Stimulated activated CD4-positive, alpha-beta T cell treated with anti-CD3 and anti-CD28 coated beads, TNF-alpha, amount 100 ng/mL, for 24 hours (primary cell): ENCODE measurements around the gene HSPH1.
"Not testable (repeated sequence)": the region's sequence is repeated elsewhere in the genome, so short reads cannot be mapped to it uniquely, and the experiment has no call there.

ENCODE experiments used
- DNase-seq, 3 experiments: peaks; one replicate each; pipeline ENCODE4 v3.0.0-alpha.2; 2020; ENCODE audit warnings: low read depth in 3 of 3

HSPH1 gene

DNA sequence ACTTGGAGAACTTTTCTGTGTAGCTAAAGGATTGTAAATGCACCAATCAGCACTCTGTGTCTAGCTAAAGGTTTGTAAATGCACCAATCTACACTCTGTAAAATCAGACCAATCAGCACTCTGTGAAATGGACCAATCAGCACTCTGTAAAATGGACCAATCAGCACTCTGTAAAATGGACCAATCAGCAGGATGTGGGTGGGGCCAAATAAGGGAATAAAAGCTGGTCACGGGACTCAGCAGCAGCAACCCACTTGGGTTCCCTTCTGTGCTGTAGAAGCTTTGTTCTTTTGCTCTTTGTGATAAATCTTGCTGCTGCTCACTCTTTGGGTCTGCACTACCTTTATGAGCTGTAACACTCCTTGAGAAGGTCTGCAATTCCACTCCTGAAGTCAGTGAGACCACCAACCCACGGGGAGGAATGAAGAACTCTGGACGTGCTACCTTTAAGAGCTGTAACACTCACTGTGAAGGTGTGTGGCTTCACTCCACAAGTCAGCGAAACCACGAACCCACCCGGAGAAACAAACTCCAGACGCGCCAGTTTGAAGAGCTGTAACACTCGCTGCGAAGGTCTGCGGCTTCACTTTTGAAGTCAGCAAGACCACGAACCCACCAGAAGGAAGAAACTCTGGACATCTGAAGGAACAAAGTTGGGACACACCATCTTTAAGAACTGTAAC lies 16.2 kb upstream of the HSPH1 start:
- not testable (repeated sequence) for DNase-seq

DNA sequence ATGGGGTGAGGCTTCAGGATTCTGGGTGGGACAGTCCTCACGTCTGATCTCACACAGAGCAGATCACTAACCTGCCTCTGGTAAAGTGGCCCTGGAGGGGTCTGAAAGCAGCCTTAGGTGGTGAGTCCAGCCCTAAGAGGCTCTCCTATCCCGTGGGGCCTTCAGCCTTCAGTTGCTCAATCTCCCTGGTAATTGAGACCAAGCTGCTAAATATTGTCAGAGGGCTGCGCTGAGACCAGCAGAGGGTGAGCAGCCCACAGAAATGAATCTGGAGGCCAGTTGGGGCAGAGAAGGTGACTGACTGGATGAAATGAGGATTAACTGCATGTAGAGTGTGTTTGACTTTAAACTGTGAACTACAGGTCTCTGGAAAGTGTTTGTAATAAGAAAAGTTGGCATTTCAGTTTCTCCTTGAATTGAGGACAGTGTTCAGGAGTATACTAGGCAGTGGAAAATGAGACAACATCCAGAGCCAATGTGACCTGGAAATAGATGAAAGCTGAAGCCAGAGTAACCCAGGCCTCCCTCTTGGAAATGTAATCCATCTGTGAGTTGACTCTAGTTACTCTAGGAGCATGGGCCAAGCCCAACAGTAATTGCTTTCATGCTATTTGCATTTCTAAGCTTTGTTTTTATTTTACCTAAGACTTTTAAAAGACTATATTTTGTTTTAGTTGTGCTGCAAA lies 14.3 kb upstream of the HSPH1 start:
- DNase-seq: no peak

DNA sequence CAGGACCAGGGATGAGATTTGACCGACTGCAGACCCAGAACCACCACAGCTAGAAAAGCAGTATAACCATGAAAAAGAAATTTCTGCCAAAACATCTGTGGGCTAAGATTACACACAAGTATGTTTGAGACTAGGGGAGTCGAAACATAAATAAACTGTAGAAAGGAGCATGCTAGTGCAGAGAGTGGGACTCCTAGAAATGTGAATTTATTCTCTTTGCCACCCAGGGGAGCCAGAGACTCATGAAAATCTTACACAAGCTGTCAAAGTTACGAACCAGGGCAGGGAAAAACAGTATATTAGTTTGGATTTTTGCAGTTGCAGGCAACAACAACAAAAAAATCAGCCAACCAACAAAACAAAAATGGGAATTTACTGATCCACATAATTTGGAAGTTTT lies 12.3 kb upstream of the HSPH1 start:
- no peak for DNase-seq

DNA sequence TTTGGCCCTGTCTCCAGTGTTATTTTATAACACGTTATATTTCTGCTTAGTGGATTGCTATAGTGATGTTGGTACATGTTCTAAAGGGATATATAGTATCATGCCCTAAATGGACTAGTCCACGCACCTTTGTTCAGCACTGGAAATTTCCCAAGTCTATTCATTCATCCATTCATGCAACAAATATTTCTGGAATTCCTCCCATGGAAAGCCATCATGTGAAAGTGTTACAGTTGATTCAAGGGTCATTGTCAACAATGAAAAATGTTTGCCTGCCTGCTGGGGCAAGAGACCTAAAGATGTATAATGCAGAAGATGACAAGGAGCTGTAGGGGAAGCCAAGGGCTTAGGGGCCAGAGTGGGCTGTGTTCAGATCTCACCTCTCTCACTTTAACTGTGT lies 10.8 kb upstream of the HSPH1 start:
- no peak for DNase-seq

DNA sequence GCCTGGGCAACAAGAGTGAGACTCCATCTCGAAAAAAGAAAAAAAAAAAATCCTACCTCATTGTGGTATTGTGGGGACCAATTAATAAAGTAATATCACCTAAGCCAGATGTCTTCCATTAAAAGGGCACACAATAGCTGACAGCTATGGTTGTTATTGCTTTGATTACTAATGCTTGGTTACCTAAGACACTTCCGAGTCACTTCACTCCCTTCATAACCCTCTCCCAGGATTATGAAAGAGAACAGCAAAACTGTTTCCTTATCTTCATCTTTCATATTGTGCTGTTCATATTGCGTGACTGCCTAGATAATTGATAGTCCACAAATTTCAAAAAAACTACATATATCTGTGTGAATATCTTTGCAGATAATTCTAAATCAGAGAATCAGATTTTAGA lies 10.3 kb upstream of the HSPH1 start:
- DNase-seq: no peak

DNA sequence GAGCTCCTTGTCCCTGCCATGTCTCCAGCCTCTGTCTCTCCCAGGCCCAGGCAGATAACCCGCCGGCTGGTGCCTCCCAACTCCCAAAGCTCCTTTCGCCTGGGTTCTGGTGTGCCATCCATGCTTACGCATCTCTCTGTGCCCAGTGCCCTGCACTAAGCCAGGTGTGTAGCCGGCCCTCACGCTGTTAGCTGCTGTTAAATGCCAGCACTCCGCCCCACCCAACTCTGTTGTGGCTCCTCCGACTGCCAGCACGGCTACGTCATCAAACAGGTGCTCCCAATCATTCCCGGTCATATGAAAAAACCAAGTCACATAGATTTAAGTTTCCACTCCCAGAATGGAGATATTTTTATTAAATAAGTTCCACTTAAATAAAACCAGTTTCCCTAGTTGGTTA lies 7.0 kb upstream of the HSPH1 start:
- no peak for DNase-seq

DNA sequence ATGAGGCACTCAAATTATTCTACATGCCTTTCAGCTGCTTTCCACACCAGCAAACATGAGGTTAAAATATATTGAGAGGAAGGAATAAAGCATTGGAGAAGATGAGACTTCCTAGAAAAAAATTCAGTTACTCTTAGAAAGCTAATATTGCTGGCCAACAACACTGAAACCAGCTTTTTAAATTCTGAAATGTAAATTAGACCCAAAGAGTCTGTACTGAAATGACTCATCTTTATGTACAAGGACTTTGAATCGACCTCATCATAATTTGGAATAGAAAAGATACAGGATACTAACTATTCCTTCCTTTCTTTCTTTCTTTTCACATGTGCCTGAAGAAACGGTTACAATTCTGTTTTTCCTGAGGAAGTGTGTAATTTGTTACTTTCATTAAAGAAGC lies 6.5 kb upstream of the HSPH1 start:
- no peak for DNase-seq

DNA sequence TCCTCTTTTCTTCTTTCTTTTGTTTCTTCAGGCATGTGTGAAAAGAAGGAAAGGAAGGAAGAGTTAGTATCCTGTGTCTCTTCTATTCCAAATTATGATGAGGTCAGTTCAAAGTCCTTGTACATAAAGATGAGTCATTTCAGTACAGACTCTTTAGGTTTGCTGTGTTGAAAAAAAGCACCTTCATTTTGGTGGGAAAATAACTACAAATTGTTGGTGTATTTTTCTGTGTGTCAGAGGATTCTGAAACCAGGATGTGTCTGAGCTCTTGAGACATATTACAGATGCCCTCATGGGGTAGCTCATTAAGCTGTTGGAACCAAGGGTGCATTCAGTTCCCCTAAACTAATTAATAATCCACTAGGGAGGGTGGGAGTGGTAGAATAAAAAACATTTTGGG lies 5.8 kb upstream of the HSPH1 start:
- no peak for DNase-seq

DNA sequence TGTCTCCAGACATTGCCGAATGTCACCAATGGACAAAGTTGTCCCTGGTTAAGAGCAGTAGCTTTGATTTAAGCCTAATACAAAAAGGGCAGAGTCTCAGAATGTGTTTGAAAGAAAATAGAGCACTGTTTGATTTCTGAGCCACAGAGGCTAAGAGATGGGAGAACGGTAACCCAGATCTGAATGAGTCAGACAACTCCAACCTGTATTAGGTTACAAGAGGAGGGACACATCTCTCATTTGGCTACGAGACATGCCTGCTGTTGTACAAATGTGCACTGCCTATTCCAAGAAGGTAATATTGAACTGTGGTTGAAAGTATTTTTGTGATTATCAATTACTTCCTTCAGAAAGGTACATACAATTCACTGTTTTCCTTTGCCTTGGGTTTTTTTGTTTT lies 4.9 kb upstream of the HSPH1 start:
- no peak for DNase-seq

DNA sequence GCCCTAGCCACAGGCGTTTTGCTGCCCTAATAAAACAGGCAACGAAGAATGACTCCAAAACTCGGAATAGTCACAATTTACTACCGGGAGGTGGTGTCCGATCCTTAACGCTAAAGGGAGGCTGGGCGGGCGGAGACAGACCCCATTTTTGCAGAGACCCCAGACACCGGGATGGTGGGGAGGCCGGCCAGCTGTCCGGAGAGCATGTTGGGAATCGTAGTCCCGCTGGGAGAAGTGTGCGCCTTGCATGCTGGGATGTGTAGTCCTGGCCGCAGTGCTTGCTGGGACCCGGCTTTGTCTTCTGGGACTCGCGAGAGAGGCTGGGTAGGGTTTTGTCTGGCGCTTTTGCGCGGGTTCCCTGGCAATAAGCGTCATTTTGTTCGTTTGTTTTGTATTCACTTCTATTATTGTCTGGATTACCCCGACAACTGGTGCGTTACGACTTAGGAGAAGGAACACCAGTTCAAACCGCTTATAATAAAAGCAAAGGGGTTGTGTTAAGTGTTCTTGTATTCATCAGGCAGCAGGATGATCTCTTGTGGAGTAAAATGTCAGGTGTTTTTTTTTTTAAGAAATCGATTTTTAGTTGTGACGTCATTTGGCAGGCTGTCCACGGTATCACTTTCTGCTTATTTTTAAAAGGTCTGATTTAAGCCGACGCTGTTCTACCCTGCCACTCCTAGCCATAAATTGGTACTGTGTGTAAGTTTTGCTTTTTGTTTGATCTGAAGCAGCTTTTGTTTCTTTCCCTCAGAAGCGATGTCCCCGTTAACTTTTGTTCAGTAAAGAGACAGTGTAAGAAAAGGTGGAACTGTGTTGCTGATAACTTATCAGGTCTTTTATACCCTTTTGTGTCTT lies 676 bp upstream of the HSPH1 start:
- DNase-seq: peak; percentile 86 to 93 (median 91)

DNA sequence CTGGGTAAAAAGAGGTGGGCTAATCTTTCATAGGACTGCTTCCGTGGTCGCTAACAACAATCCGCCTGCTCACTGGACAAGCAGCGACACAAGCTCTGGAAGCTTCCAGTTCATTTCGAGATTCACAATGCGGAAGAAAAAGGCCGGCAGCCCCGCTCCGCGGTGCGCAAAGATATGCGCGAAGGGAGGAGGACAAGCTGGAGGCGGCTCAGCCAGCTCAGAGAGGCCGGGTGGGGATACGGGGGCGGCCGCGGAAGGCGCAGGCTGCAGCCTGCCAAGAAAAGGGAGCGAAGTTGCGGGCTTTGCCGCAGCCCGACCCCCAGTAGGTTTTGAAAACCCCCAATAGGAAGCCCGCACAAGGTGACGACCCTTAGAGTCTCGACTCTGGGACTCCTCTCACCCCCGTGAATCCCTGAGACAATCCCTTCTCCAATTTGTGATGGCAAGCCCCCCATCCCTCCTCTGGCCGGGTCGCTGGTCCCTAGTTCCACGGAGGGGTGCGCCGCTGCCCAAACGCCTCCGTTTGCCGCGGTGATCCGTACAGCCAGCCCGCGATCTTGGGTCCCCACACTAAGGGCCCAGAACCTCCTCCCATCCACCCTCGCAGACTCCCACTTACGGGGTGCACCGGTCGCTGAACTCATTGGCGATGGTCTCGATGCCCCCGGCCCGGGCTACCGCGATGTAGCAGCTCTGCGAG lies 697 bp downstream of the HSPH1 start:
- DNase-seq: peak; percentile 36 to 58 (median 38)

DNA sequence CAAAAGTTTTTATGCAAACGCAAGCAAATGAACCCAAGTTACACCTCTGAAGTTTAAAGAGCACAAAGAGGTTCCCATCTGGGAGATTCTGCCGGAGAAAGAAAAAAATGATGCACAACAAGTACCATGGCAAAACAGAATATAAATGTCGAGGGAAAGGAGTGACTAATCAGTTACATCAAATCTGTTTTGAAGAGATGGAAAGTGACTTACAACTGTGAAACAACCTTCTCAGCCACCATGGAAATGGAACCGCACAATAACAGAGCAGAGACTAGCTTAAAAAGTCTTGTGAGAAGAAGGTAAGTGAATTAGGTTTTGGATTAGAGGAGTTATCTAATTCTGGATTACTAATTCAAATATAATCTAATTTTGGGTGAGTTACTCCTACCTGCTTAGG lies 2.4 kb downstream of the HSPH1 start:
- DNase-seq: no peak

DNA sequence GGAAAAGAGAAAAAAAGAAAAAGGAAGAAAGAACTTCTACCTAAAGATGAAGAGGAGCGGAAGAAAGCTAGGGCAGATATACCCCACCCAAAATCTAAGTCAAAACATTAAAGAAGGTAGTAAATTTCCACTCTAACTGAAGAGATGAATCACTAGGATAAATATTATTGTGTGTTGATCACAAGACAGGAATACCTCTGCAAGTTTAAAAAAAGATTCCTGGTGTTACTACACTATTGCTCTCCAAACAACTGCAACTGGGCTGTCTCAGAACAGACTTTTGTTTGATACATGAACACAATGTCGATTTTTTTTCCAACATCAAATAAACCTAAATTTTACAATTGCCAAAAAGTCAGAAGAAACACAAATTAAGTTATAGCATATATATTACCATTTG lies 6.8 kb downstream of the HSPH1 start:
- no peak for DNase-seq

DNA sequence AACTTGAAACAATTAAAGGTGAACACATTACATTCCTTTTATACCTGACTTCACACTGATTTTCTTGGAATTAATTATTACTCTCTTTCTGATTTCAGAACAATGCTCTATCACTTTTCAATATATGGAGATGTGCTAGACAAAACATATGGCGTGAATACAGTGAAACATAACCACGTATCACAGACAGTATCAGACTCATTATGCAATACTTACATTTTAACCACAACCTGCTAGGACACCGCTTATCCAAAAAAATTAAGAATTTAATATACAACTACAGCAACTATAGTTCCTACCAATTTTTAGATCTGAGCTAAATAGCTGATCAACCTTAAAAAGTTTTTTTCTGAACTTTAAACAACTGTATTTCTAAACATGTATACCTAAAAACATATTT lies 9.9 kb downstream of the HSPH1 start:
- DNase-seq: no peak

DNA sequence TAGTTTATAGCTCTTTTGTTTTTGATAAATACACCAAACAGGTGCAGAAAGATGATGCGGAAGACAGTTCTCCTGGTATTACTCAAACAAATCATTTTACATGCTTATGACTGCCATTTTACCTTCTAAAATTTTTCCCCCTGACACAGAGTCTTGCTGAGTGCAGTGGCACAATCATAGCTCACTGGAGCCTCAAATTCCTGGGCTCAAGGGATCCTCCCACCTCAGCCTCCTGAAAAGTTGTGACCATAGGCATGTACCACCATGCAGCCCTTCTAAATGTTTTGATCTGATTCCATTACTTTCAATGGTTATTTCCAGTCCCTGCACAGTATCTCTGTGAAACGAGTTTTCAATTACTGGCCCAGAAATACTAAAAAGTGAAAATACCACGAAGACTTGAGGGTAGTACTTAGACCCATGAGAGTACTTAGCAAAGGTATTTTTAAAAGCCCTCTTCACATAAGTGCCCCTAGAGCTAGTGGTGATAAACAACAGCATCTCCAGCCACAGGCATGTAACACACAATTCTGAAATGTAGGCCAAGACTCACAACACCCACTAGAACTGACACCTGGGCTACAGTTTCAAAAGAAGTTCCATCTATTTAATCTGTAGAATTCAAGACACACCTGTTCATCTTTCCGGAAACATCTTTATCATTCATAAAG lies 11.3 kb downstream of the HSPH1 start:
- no peak for DNase-seq

DNA sequence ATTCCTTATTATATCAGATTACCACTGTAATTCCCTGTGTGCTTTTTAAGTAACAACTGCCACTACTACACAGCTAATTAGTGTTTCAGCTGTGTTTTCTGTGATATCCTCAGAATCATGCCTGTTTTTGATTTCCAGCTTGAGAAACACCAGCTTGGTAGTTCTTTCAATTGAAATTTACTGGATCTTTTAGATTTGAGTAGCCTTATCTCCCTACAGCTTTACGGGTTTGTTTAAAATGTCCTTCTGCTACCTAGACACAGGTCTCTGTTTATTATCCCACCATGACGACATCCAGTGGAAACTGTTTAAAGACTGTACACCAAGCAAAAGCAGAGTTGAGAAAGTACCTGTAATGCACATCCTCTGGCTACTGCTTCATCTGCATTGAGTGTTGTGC lies 12.1 kb downstream of the HSPH1 start:
- no peak for DNase-seq

DNA sequence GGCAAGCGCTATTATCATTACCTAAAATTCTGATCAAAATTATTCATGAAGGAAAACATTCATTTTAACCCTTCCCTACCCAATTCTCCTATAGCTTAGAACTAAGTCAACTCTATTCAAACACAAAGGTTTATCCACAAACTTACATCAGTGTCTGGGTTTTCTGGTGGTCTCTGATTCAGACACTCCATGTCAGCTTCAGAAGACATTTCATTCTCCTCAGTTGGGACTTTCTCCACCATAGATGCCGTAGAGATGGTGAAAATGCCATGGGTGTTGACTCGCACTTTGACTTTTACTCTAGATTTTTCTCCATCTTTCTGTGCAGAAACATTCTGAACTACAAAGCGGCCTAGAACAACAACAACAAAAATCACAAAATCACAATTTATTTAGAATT lies 16.3 kb downstream of the HSPH1 start:
- DNase-seq: no peak

DNA sequence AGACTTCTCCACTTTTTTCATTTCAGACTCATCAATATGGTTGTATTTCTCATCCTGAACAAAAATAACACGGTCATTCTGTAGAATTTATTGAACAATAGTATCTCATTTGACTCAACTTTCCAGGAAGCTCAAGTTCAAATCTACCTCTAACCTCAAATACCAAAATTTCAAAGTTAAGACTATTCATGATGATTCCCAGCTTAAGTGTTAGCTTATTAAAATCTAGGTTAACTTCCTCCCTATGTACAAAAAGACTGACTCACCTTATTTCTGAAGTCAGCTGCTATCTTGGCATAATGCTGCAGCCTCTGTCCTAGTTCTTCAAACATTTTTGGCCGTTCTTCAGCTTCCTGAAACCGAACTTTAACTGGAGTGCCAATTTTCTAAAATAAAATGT lies 23.2 kb downstream of the HSPH1 start:
- no peak for DNase-seq

DNA sequence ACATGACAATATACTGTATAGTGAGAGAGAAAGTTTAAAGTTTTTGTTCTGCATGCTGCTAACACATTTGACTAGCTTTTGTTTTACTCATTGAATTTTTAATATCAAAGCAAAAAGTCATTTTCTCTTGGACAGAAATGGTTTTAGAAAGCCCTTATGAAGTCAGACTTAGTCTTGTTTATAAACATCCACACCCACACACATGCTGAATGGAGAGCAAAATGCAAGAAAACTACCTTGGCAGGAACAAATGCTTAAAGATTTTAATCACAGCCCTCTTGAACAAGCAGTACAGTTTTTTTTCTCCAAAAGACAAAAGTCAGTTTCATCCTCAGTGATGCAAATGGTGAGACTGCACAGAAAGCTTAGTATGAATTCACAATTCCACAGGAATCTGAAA lies 25.0 kb downstream of the HSPH1 start:
- DNase-seq: no peak

DNA sequence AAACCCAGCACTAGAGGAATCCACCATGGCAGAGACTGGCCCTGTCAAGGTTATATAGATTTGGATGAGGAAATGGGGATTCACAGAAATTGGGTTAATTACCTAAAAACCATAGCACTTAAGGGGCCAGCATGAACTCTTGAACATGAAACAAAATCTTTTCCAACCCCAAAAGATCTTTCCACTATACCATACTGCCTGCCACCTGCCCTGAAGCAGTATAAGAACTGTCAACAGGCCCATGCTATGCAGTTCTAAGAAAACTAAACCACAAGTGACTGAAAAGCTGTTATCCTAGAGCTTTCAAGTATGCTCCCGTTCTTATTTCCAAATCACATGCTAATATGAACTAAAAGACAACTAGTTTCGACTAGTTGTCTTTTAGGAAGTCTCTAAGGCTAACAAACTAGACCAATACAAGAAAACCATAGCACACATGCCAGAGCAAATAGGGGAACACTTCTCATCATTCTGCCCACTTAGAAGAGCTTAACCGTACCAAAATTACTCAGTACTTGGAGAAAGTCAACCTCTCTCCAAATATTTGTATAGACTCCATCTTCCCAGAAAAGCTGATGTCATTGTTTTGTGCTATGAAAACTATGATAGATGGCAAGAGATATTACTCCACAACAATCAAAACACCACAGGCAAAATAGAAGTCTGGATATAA lies 27.5 kb downstream of the HSPH1 start:
- DNase-seq: no peak

DNA sequence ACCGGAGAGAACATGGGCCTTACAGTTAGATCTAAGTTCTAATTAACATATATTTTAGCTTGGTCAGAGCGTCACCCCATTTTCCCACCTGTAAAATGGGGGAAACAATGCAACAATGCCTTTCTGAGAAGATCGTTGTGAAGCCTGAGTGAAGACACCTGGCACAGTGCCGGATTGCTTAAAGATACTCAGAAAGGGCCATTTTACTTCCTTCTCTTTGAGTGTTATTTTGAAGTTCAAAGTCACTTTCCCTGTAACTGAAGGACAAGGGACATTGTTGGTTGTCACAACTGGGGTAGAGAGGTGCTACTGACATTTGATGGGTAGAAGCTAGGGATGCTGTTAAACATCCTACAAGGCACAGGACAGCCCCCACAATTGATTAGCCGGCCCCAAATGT lies 28.1 kb downstream of the HSPH1 start:
- no peak for DNase-seq
